NCI-H2171 treated with DMSO at 0.1 percent for 48 hours (cell line): ENCODE results near the gene CHRNG.

Experiments
- DNase-seq: peaks from one replicate; lab custom pipeline; 2025; lab: John Stamatoyannopoulos, UW

The CHRNG gene

GRCh38 chr2:232505856-232506255 is 33.6 kb upstream of the CHRNG start:
- no peak for DNase-seq

GRCh38 chr2:232506709-232507108 is 32.8 kb upstream of the CHRNG start:
- DNase-seq: no peak

- DNase-seq: no peak
Observed at GRCh38 chr2:232508251-232508650, 31.2 kb upstream of the CHRNG start.

DNA sequence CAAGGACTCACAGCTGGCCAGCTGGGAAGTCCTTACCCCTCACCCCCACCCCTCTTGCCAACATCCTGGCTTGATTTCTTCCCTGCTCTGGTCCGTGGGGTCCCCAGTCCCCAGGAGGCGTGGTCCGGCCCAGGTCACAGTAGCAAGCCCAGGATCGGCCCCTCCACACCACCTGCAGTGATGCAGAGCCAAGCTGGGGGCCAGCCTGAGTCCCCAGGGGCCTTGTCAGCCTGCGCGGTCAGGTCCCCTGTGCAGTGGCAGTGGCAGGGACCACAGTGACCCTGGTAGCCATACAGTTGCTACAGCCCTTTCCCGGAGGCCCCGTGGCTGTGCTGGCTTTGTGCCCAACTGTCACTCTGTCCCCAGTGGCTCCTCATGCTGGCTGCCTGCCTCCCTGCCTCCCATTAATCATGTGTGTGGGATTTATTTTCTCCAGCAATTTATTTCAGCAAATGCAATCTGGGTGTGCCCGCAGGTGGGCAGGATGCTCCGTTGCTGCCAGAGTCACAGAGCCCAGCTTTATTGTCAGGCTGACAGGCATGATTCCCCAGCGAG is 28.1 kb upstream of the CHRNG start:
- DNase-seq: peak; percentile 34

DNA sequence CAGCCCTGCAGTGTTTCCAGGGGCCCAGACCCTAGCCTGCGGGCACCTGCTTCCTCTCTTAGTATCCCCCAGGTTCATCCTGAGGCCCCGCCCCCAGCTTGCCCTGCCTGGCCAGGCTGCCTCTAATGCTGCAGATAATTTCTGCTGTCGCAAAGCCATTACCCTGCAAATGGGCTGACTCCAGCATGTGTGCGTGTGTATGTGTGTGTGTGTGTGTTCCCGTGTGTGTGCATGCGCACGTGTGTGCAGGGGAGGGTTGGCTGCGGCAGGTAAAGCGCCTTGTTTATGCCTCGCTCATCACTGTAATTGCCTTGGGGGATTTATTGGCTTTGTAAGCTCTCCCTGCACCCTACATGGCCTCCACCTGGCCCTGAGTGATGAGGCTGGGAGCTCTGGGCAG is 26.9 kb upstream of the CHRNG start:
- DNase-seq: no peak

- no peak for DNase-seq
Observed at GRCh38 chr2:232513353-232513752, 26.1 kb upstream of the CHRNG start.

- no peak for DNase-seq
Observed at GRCh38 chr2:232515639-232516038, 23.9 kb upstream of the CHRNG start.

DNA sequence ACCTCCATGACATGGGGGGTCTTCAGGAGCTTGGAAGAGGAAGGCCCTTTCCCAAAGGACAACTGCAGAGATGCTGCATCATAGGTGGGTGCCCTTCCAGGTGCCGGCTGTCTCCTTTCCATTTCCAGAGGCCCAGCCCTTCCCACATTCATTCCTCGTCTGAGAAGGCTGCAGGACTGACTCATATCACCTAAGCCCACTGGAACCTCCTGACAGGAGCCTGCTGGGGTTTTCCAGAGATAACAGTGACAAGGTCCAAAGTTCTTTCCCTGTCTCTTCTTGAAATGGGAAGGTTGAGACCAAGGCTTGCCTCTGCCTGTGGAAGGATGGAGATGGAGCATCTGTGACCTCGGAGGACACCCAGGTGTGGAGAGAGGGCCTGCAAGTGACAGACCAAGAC is 22.9 kb upstream of the CHRNG start:
- DNase-seq: no peak

- DNase-seq: no peak
Observed at GRCh38 chr2:232518844-232519243, 20.6 kb upstream of the CHRNG start.

DNA sequence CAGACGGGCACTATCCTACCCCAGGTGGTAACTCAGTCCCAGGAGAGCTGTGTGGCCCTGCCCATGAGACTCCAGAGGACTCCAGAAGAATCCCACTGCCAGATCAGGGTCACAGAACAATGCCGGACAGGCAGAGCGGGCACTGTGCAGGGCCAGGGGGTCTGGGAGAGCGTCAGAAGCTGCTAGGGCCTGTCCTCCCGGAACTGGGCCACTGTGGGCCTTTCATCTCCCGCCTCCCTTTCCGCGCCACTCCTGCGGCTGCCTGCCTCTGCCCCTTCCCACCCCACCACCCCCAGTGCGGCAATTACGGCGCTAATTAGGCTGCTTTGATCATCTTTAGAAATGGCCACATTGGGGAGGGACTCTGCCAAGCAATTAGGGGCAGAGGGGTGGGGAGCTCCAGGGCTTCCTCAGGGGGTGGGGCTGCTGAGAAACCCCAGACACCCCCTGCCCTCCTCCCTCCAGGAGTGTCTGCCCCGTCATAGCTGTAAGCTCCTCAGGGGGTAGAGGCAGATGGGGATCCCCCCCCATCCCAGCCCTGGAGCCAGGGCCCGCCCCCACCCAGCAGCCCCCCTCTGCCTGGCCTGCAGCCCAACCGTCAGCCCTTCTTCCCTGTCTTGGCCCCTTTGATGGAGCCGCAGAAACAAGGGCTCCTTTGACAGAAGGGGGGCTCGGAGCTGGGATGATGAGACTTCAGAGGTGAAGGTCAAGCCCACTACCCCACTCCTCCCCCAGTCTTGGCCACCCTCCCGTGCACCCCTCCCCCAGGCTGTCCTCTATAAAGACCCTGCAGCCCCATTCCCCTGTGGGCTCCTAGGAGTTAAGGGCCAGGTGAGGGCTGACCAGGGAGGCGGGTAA is 19.7 kb upstream of the CHRNG start, which contains the start of gene PRSS56:
TSS of gene PRSS56 (plus strand) at position 808 of the 858 bp plus-strand sequence. CDS start 211 bp downstream, outside the sequence.
- DNase-seq: no peak

- DNase-seq: no peak
Observed at GRCh38 chr2:232520489-232520888, 19.0 kb upstream of the CHRNG start.

GRCh38 chr2:232521098-232521497 is 18.4 kb upstream of the CHRNG start:
- no peak for DNase-seq

- DNase-seq: no peak
Observed at GRCh38 chr2:232521959-232522622, 17.4 kb upstream of the CHRNG start.

GRCh38 chr2:232522623-232523401 is 16.7 kb upstream of the CHRNG start:
- no peak for DNase-seq

DNA sequence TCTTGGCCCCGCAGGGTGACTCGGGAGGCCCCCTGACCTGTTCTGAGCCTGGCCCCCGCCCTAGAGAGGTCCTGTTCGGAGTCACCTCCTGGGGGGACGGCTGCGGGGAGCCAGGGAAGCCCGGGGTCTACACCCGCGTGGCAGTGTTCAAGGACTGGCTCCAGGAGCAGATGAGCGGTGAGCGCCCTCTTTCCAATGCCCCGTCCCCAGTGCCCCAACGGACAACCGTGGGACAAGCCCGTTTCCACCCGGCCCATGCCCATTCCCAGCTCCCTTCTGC is 16.1 kb upstream of the CHRNG start:
- no peak for DNase-seq

DNA sequence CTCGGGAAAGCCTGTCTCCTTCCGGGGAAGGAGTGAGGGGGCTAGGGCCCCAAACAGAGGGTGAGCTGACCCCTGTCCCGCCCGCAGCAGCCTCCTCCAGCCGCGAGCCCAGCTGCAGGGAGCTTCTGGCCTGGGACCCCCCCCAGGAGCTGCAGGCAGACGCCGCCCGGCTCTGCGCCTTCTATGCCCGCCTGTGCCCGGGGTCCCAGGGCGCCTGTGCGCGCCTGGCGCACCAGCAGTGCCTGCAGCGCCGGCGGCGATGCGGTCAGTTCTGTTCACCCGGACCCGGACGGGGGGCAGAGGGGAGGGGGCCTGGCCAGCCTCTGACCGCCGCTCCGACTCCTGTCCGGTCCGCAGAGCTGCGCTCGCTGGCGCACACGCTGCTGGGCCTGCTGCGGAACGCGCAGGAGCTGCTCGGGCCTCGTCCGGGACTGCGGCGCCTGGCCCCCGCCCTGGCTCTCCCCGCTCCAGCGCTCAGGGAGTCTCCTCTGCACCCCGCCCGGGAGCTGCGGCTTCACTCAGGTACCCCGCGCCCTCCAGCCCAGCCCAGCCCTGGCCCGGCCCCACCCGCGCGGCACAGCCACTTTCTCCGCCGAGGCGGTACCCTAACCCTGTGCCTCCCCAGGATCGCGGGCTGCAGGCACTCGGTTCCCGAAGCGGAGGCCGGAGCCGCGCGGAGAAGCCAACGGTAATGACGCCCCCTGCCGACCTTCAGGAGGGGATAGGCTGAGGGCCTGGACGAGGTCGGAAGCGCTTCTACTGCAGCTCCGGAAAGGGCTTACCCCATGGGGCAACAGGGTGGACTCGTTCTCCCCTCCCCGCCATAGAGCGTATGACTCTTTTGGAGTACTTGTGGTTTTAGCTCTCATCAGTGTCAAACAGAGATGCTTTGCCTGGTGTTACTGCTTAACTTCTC is 15.6 kb upstream of the CHRNG start:
- peak; percentile 28 for DNase-seq

- DNase-seq: no peak
Observed at GRCh38 chr2:232524771-232525170, 14.7 kb upstream of the CHRNG start.

GRCh38 chr2:232525199-232525598 is 14.3 kb upstream of the CHRNG start:
- DNase-seq: no peak

DNA sequence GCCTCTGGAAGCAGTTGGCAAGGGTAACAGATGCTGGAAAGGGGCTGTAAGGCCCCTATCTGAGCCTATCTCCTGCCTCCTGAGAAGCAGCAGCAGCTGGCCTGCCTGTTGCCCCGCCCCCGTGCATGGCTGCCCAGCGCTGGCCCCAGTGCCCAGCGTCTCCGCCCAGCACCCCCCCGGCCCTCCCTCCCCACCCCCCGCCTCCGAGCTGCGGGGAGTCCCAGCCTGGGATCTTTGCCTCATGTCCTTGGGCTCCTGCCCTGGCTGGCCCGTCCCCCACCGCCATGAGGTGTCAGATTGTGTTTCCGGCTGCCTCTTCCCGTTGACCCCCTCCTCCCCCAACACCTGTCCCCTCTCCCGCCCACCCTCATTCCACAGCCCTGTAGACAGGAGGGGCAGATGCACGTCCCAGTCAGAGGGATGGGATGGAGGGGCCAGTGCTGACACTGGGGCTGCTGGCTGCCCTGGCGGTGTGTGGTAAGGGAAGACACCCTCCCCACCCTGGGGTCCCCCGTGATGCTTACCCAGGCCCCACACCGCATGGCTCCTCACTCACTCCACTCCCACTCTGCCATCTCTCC is 13.6 kb upstream of the CHRNG start, which contains the start of gene CHRND:
TSS of gene CHRND (plus strand) at position 370 of the 581 bp plus-strand sequence. CDS start at position 426, 56 bp downstream.
- DNase-seq: peak; percentile 55

- DNase-seq: no peak
Observed at GRCh38 chr2:232526372-232526941, 13.0 kb upstream of the CHRNG start.
